IMR-90 (cell line): ENCODE results near the gene NOXA1. TPM values are rescaled to one million over a fixed set of nuclear protein-coding genes. Genes with fewer than 3 reads are reported as not detected.

Experiments used
- ATAC-seq: fragments of 200-7000 bp; cut with Tn5 transposase; 2 replicates; pipeline ENCODE4 v1.9.1; 2020; ENCODE audit warnings: low read depth, mild to moderate bottlenecking, moderate library complexity
- BruUV-seq: library from RNA; stranded (reverse); fragments of 400-500 nt; replicated peaks from 2 replicates; lab custom pipeline; 2021; lab: Mats Ljungman, UMichigan
- CTCF ChIA-PET: fragments of 300-600 bp; formaldehyde crosslinking; extraction: SDS; loops from one replicate; lab custom pipeline; 2021; ENCODE audit warnings: antibody characterized with exemption; lab: Yijun Ruan, JAX
- POLR2A ChIA-PET: fragments of 300-600 bp; sonication (Branson Sonifier 250); formaldehyde crosslinking; loops from one replicate; lab custom pipeline; 2022; ENCODE audit warnings: antibody characterized with exemption; ENCODE audit not compliant: unreplicated experiment; lab: Charles Lee
- DNase-seq: peaks from one replicate; pipeline ENCODE4 v3.0.0; 2013
- H2AFZ ChIP-seq: replicated peaks from 2 replicates; pipeline ENCODE3; 2013; ENCODE audit warnings: low read length, mild to moderate bottlenecking; ENCODE audit not compliant: poor library complexity
- H2AK5ac ChIP-seq: 2 replicates; pipeline ENCODE4 v1.6.1; 2013; ENCODE audit warnings: low read depth, low read length, inconsistent platforms
- H2AK9ac ChIP-seq: replicated peaks from 2 replicates; pipeline ENCODE3; 2013; ENCODE audit warnings: mild to moderate bottlenecking, low read depth, low read length, moderate library complexity; ENCODE audit not compliant: poor library complexity
- H2BK120ac ChIP-seq: 2 replicates; pipeline ENCODE4 v1.6.1; 2013; ENCODE audit warnings: low read depth, low read length, inconsistent platforms
- H2BK15ac ChIP-seq: 3 replicates; pipeline ENCODE4 v1.6.1; 2013; ENCODE audit warnings: low read depth, low read length, inconsistent platforms
- H2BK20ac ChIP-seq: 2 replicates; pipeline ENCODE4 v1.6.1; 2013; ENCODE audit warnings: low read depth, mild to moderate bottlenecking, inconsistent platforms, low read length, moderate library complexity
- H2BK5ac ChIP-seq: 2 replicates; pipeline ENCODE4 v1.6.1; 2013; ENCODE audit warnings: mild to moderate bottlenecking, low read depth, low read length, inconsistent platforms; ENCODE audit not compliant: poor library complexity, severe bottlenecking
- H3K14ac ChIP-seq: replicated peaks from 2 replicates; pipeline ENCODE4 v1.6.1; 2013; ENCODE audit warnings: low read depth, low read length, inconsistent platforms
- H3K18ac ChIP-seq: 2 replicates; pipeline ENCODE4 v1.6.1; 2013; ENCODE audit warnings: low read depth, low read length, control low read depth
- H3K23ac ChIP-seq: 2 replicates; pipeline ENCODE4 v1.6.1; 2013; ENCODE audit warnings: low read depth, low read length, inconsistent platforms
- H3K27ac ChIP-seq: 2 replicates; pipeline ENCODE4 v1.5.1; 2013; ENCODE audit warnings: mild to moderate bottlenecking, control low read depth, low read length; ENCODE audit not compliant: insufficient read depth
- H3K27me3 ChIP-seq: 2 replicates; pipeline ENCODE4 v1.6.1; 2013; ENCODE audit warnings: low read length; ENCODE audit not compliant: control insufficient read depth, insufficient read depth
- H3K36me3 ChIP-seq: 2 replicates; pipeline ENCODE4 v1.6.1; 2013; ENCODE audit warnings: low read length, mixed read lengths; ENCODE audit not compliant: control insufficient read depth, insufficient read depth
- H3K4ac ChIP-seq: 2 replicates; pipeline ENCODE4 v1.6.1; 2013; ENCODE audit warnings: low read depth, low read length, inconsistent platforms
- H3K4me1 ChIP-seq: 2 replicates; pipeline ENCODE4 v1.6.1; 2013; ENCODE audit warnings: low read length, mixed read lengths; ENCODE audit not compliant: control insufficient read depth, insufficient read depth
- H3K4me2 ChIP-seq: 2 replicates; pipeline ENCODE4 v1.6.1; 2013; ENCODE audit warnings: low read depth, mild to moderate bottlenecking, control low read depth, low read length, moderate library complexity
- H3K4me3 ChIP-seq: 2 replicates; pipeline ENCODE4 v1.5.1; 2013; ENCODE audit warnings: low read depth, mild to moderate bottlenecking, control low read depth, low read length, moderate library complexity; ENCODE audit not compliant: insufficient read depth
- H3K56ac ChIP-seq: 2 replicates; pipeline ENCODE4 v1.6.1; 2013; ENCODE audit warnings: low read length, inconsistent platforms; ENCODE audit not compliant: insufficient read depth; ENCODE audit errors: extremely low read depth
- H3K79me1 ChIP-seq, 2 experiments: 2 replicates each; pipeline ENCODE4 v1.6.1; 2013; ENCODE audit warnings: low read length in 2 of 2, inconsistent platforms in 1 of 2, low read depth in 1 of 2
- H3K9ac ChIP-seq: 2 replicates; pipeline ENCODE4 v1.6.1; 2013; ENCODE audit warnings: low read depth, low read length, control low read depth
- H3K9me1 ChIP-seq: 2 replicates; pipeline ENCODE4 v1.6.1; 2013; ENCODE audit warnings: low read length, inconsistent platforms; ENCODE audit not compliant: insufficient read depth
- H3K9me3 ChIP-seq: 2 replicates; pipeline ENCODE4 v1.6.1; 2013; ENCODE audit warnings: low read length; ENCODE audit not compliant: control insufficient read depth, insufficient read depth
- H4K20me1 ChIP-seq: 2 replicates; pipeline ENCODE4 v1.6.1; 2013; ENCODE audit warnings: low read length, inconsistent platforms; ENCODE audit not compliant: insufficient read depth
- H4K5ac ChIP-seq: 2 replicates; pipeline ENCODE4 v1.6.1; 2013; ENCODE audit warnings: mild to moderate bottlenecking, low read depth, low read length, control low read depth
- H4K8ac ChIP-seq, 2 experiments: 2 replicates each; pipeline ENCODE4 v1.6.1; 2013; ENCODE audit warnings: low read depth in 2 of 2, low read length in 2 of 2, control low read depth in 1 of 2, inconsistent platforms in 1 of 2
- H4K91ac ChIP-seq: 2 replicates; pipeline ENCODE4 v1.6.1; 2013; ENCODE audit warnings: low read depth, low read length, inconsistent platforms; ENCODE audit not compliant: insufficient read depth
- BHLHE40 ChIP-seq: fragments of 150-350 bp; IDR thresholded peaks from 2 replicates; pipeline ENCODE4 v1.6.1; 2016; ENCODE audit warnings: mild to moderate bottlenecking, low read depth, low read length
- CEBPB ChIP-seq: IDR thresholded peaks from 2 replicates; pipeline ENCODE4 v1.6.1; 2012; ENCODE audit warnings: low read depth, low read length, improper control_type of control experiment
- CHD1 ChIP-seq: IDR thresholded peaks from 2 replicates; pipeline ENCODE4 v1.6.1; 2012; ENCODE audit warnings: low read depth, low read length, improper control_type of control experiment
- FOS ChIP-seq: fragments of 150-350 bp; IDR thresholded peaks from 2 replicates; pipeline ENCODE4 v1.6.1; 2016; ENCODE audit warnings: low read depth, low read length
- MAFK ChIP-seq: IDR thresholded peaks from 2 replicates; pipeline ENCODE4 v1.6.1; 2012; ENCODE audit warnings: low read depth, low read length, improper control_type of control experiment
- MXI1 ChIP-seq: IDR thresholded peaks from 2 replicates; pipeline ENCODE4 v1.6.1; 2012; ENCODE audit warnings: low read depth, mild to moderate bottlenecking, low read length, moderate library complexity, borderline replicate concordance
- NFE2L2 ChIP-seq: fragments of 150-350 bp; IDR thresholded peaks from 2 replicates; pipeline ENCODE4 v1.6.1; 2016; ENCODE audit warnings: low read depth, mild to moderate bottlenecking, low read length
- POLR2A ChIP-seq: IDR thresholded peaks from 2 replicates; pipeline ENCODE4 v1.6.1; 2012; ENCODE audit warnings: mild to moderate bottlenecking, low read depth, low read length
- RAD21 ChIP-seq: IDR thresholded peaks from 2 replicates; pipeline ENCODE4 v1.6.1; 2012; ENCODE audit warnings: low read length, improper control_type of control experiment
- RCOR1 ChIP-seq: IDR thresholded peaks from 2 replicates; pipeline ENCODE4 v1.6.1; 2012; ENCODE audit warnings: mild to moderate bottlenecking, low read length, improper control_type of control experiment; ENCODE audit not compliant: insufficient replicate concordance
- SMC3 ChIP-seq: fragments of 150-350 bp; IDR thresholded peaks from 2 replicates; pipeline ENCODE4 v1.6.1; 2016; ENCODE audit warnings: low read depth, mild to moderate bottlenecking, antibody characterized with exemption, low read length, moderate library complexity
- WGBS, 2 experiments: methylation state at CpG; one replicate each; pipeline versions ENCODE4 v1.1.5 to v1.1.7; 2013; ENCODE audit warnings: missing lambda C conversion rate in 2 of 2; ENCODE audit not compliant: insufficient read length in 1 of 2; ENCODE audit errors: extremely low coverage in 2 of 2; 5-methylcytosine and 5-hydroxymethylcytosine counted together
- dilution Hi-C: fragments of 300-500 bp; cut with HindIII; formaldehyde crosslinking; loops from one replicate; pipeline ENCODE4 v1.14.3; 2018; ENCODE audit warnings: low sequenced_read_pairs; ENCODE audit not compliant: unreplicated experiment
- in situ Hi-C: fragments of 300-500 bp; cut with MboI; formaldehyde crosslinking; loops from 3 replicates; pipeline ENCODE4 v1.14.3; 2019; ENCODE audit warnings: low sequenced_read_pairs, inconsistent platforms, mixed read lengths
- intact Hi-C: fragments of 100-400 bp; cut with micrococcal nuclease; formaldehyde crosslinking; loops from 2 replicates; pipeline ENCODE4 v1.10.0; 2022
- polyA plus RNA-seq, 3 experiments: library from polyadenylated mRNA; depleted of rRNA; stranded (reverse); fragments of >200 nt; gene quantifications; 2 replicates each; pipeline ENCODE4 v1.2.3, GENCODE V29; 2012; ENCODE audit warnings: low replicate concordance in 1 of 3
- total RNA-seq: library from RNA; depleted of rRNA; stranded (reverse); fragments of >200 nt; gene quantifications from 2 replicates; pipeline ENCODE4 v1.2.3, GENCODE V29; 2012
- TF ChIP-seq, protein P1 (sequence below): fragments of 150-350 bp; IDR thresholded peaks from 2 replicates; pipeline ENCODE4 v1.6.1; 2017; ENCODE audit warnings: mild to moderate bottlenecking, antibody characterized with exemption, low read length, low read depth
- TF ChIP-seq, protein P2 (sequence below): fragments of 150-350 bp; IDR thresholded peaks from 2 replicates; pipeline ENCODE4 v1.6.1; 2016; ENCODE audit warnings: low read depth, mild to moderate bottlenecking, low read length, moderate library complexity, borderline replicate concordance
- TF ChIP-seq, protein P3 (sequence below): conservative IDR thresholded peaks from 2 replicates; pipeline ENCODE4 v1.5.1; 2012; ENCODE audit warnings: mild to moderate bottlenecking, low read depth, low read length, improper control_type of control experiment

NOXA1 gene
- total and polyA plus RNA-seq, 2 of the 4 experiments (the other 2 are of a cell fraction), result 0.17 TPM; not detected in 1

DNA sequence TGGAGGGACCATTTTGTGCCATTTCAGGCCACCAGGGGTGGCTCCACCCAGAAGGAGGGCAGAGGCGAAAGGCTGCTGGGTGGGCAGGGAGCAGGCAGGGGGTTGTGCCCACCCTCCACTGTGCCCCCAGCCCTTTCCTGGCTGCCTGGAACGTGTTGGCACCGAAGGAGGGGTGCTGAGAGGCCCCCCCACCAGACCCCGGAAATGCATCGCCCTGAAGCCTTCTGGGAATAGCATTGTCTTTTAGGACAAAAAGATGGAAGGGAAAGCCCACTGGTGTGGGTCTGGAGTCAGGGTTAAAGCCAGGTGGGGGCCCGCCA lies 5.1 kb downstream of the NOXA1 start:
- intact Hi-C loops, result no loop called here
- no peaks in the 10 kb centered on the region for H3K9me1 ChIP-seq
- CTCF ChIA-PET, result no interaction called here

More for the DNA sequence above, 5.1 kb downstream of the NOXA1 start:
- Histone ChIP-seq H2AFZ (no peak overlapping the region), H3K27me3 (no peaks in the 10 kb centered on the region; the same call in 1 of the 2 replicates), H3K23ac (no peak overlapping the region), H3K4me2 (no peak overlapping the region), H2BK15ac (no peak overlapping the region), H2AK5ac (no peak overlapping the region), H3K79me1 (no peaks in the 10 kb centered on the region), H2BK120ac (no peak overlapping the region), H4K5ac (no peak overlapping the region), H3K4me3 (no peak overlapping the region), H4K8ac (no peak overlapping the region), H3K27ac (no peak overlapping the region), H3K56ac (no peak overlapping the region), H4K20me1 (no peaks in the 10 kb centered on the region), H3K14ac (no peak overlapping the region), H3K9me3 (no peaks in the 10 kb centered on the region), H2BK20ac (no peak overlapping the region), H3K4ac (no peak overlapping the region), H2AK9ac (no peak overlapping the region), H4K91ac (no peak overlapping the region), H3K9ac (no peak overlapping the region), H3K4me1 (peaks cover 7% of the 10 kb centered on the region; the same call in 1 of the 2 replicates), H3K36me3 (no peaks in the 10 kb centered on the region), H2BK5ac (no peak overlapping the region), H3K18ac (no peak overlapping the region)
- POLR2A ChIA-PET, result no interaction called here
- no peak for TF ChIP-seq MXI1
- no peak for TF ChIP-seq SMC3
- TF ChIP-seq FOS, result no peak
- TF ChIP-seq, protein P1, sequence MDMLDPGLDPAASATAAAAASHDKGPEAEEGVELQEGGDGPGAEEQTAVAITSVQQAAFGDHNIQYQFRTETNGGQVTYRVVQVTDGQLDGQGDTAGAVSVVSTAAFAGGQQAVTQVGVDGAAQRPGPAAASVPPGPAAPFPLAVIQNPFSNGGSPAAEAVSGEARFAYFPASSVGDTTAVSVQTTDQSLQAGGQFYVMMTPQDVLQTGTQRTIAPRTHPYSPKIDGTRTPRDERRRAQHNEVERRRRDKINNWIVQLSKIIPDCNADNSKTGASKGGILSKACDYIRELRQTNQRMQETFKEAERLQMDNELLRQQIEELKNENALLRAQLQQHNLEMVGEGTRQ, result no peak
- TF ChIP-seq POLR2A, result no peak
- TF ChIP-seq NFE2L2, result no peak
- no peak for TF ChIP-seq RCOR1
- TF ChIP-seq, protein P2, sequence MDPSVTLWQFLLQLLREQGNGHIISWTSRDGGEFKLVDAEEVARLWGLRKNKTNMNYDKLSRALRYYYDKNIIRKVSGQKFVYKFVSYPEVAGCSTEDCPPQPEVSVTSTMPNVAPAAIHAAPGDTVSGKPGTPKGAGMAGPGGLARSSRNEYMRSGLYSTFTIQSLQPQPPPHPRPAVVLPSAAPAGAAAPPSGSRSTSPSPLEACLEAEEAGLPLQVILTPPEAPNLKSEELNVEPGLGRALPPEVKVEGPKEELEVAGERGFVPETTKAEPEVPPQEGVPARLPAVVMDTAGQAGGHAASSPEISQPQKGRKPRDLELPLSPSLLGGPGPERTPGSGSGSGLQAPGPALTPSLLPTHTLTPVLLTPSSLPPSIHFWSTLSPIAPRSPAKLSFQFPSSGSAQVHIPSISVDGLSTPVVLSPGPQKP, result no peak
- TF ChIP-seq CHD1, result no peak
- TF ChIP-seq RAD21, result no peak
- TF ChIP-seq, protein P3, sequence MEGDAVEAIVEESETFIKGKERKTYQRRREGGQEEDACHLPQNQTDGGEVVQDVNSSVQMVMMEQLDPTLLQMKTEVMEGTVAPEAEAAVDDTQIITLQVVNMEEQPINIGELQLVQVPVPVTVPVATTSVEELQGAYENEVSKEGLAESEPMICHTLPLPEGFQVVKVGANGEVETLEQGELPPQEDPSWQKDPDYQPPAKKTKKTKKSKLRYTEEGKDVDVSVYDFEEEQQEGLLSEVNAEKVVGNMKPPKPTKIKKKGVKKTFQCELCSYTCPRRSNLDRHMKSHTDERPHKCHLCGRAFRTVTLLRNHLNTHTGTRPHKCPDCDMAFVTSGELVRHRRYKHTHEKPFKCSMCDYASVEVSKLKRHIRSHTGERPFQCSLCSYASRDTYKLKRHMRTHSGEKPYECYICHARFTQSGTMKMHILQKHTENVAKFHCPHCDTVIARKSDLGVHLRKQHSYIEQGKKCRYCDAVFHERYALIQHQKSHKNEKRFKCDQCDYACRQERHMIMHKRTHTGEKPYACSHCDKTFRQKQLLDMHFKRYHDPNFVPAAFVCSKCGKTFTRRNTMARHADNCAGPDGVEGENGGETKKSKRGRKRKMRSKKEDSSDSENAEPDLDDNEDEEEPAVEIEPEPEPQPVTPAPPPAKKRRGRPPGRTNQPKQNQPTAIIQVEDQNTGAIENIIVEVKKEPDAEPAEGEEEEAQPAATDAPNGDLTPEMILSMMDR, result no peak
- TF ChIP-seq CEBPB, result no peak
- no peak for TF ChIP-seq MAFK
- TF ChIP-seq BHLHE40, result no peak
- BruUV-seq, result no TSS peak
- dilution Hi-C loops, result no loop called here
- DNase-seq (no peak), ATAC-seq (no peak)
- in situ Hi-C loops, result no loop called here
- 82% methylated on average over 3 of the region's 6 CpGs; no CpG with 5 or more reads in 1 of the 2 experiments for WGBS, 2 experiments
